Right lung (tissue), 5 donors: Measurements from ENCODE around the gene ASGR2. TPM values are rescaled to one million over a fixed set of nuclear protein-coding genes. Genes with fewer than 3 reads are reported as not detected.
"Not testable (repeated sequence)": the region's sequence is repeated elsewhere in the genome, so short reads cannot be mapped to it uniquely, and the experiment has no call there.

Experiments
- DNase-seq, 2 donors: peaks; one replicate each; pipeline ENCODE4 v3.0.0-alpha.2; 2013
- polyA plus RNA-seq, 5 donors: library from polyadenylated mRNA; unstranded; fragments of 120-200 nt; gene quantifications; one replicate each; pipeline versions ENCODE4 v1.2.1 to v1.2.3, GENCODE V29; 2013; ENCODE audit warnings: inconsistent platforms in 1 of 5, low replicate concordance in 1 of 5; ENCODE audit not compliant: insufficient read length in 5 of 5, insufficient read depth in 1 of 5

The ASGR2 gene
- polyA plus RNA-seq, 5 donors: 0.31 to 2.1 (median 0.72) TPM

GRCh38 chr17:7126386-7126785 lies 11.8 kb upstream of the ASGR2 start:
- not testable (repeated sequence) for DNase-seq

GRCh38 chr17:7124923-7125322 lies 10.3 kb upstream of the ASGR2 start:
- no peak for DNase-seq

DNA sequence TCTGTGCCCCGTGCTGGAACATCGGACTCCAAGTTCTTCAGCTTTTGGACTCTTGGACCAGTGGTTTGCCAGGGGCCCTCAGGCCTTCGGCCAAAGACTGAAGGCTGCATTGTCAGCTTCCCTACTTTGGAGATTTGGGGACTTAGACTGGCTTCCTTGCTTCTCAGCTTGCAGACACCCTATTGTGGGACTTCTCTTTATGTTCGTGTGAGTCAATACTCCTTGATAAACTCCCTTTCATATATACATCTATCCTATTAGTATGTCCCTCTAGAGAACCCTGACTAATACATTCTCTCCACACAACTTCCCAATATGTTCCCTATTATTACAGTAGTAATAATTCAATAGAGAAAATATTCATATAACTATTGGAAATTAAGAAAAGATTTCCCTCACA lies 9.2 kb upstream of the ASGR2 start:
- DNase-seq: no peak

GRCh38 chr17:7122381-7122780 lies 7.8 kb upstream of the ASGR2 start:
- DNase-seq: no peak

GRCh38 chr17:7120635-7121034 lies 6.0 kb upstream of the ASGR2 start:
- not testable (repeated sequence) for DNase-seq

DNA sequence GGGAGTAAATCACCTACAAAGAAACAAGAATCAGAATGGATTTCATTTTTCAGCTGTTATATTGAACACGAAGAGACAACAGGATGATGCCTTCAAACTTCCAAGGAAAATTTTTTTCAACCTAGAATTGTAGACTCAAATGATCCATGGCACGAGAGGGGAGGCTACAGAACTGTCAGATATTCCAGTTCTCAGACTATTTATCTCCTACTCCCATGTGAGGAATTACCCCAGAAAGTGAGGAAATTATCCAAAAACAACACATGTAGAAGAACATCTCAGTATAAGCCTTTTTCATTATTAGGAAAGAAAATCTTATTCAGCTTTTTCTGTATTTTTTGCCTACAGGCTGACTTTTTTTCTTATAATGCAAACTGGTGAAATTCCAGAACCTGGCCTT lies 5.5 kb upstream of the ASGR2 start:
- no peak for DNase-seq

GRCh38 chr17:7119314-7119713 lies 4.7 kb upstream of the ASGR2 start:
- DNase-seq: no peak

- DNase-seq: no peak
Observed at GRCh38 chr17:7114875-7115614, 423 bp upstream of the ASGR2 start.

DNA sequence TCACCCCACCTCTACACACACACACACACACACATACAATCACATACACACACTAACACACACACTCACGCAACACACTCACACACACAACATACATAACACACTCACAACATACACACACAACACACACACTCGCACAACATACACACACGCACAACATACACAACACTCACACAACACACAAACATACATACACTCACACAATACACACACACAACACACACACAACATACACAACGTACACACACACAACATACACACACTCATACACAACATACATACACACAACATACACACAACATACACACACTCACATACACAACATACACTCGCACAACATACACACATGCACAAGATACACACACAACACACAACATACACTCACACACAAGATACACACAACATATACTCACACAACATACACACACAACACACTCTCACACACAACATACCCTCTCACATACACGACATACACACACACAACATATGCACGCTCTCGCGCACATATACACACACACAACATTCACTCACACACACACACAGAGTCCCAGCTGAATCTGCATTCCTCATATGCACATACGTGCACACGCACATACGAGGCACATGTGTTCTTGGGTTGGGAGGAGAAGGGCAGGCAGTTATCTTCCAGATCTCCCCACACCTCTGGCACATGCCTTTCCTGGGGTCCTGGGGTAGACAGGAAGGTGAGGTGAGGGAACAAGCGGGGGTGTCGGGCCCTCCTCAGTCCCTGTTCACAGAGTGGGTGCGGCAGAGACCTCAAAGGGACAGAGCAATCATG lies 1.1 kb downstream of the ASGR2 start:
- DNase-seq: no peak

GRCh38 chr17:7112510-7113108 lies 2.0 kb downstream of the ASGR2 start:
- DNase-seq: no peak

DNA sequence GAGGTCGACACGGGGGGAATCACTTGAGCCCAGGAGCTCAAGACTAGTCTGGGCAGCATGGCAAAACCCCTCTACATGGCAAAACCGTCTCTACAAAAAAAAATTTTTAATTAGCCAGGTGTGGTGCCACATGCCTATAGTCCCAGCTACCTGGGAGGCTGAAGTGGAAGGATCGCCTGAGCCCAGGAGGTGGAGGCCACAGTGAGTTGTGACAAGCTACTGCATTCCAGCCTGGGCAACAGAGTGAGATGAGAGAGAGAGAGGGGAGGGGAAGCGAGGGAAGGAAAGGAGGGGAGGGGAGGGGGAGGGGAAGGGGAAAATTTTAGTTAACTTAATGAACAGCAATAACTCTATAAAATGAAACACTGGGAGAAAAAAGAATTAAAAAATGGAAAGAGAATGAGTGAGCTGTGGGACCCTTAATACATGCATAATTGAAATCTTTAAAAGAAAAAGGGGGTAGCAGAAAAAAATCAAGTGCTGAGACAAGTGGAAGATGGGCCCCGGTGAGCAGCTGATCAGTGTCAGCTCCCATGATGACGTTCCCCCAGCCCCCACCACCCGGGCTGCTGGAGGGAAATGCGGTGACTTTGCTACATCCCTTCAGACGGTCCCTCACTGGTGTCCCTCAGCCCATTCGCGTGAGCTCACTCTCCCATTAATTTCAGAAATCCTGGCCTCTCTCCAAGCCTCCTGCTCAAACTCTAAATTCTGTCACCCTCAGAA lies 2.7 kb downstream of the ASGR2 start:
- no peak for DNase-seq

GRCh38 chr17:7110617-7111306 lies 3.9 kb downstream of the ASGR2 start:
- no peak for DNase-seq

DNA sequence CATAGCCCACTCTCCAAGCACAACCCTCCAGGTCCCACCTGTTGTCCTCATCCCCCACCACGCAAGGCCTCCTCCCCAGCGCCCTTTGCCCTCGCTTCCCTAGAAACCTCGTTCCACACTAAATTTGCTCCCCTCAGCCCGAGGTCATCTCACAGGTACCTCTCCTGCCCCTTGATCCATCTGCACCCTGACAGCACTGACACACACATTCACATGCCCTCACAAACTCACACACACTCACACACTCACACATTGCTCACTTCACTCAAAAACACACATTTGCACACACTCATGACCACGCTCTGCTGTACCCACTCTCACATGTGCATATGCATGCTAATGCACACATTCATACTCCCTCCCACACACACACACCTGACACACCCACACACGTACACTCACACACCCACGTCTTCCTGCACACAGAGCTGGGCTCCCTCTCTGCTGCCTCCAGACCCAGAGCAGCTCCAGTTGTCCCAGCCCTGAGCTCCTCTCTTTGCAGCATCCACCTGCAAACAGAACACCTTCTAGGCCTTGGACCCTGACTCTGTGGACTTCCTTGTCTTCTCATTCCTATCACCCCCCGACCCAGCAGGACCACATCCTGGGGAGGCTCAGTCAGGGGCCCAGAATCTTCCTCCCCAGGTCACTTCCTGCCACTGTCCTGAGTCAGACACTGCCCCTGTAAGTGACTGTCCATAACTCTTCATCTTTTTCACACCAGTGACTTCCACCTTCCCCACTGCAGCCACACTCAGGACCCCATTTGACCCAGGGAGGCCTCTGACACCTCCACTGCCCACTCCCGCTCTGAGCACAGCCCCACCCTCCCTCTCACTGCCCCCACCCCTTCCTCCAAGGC lies 4.9 kb downstream of the ASGR2 start:
- no peak for DNase-seq

DNA sequence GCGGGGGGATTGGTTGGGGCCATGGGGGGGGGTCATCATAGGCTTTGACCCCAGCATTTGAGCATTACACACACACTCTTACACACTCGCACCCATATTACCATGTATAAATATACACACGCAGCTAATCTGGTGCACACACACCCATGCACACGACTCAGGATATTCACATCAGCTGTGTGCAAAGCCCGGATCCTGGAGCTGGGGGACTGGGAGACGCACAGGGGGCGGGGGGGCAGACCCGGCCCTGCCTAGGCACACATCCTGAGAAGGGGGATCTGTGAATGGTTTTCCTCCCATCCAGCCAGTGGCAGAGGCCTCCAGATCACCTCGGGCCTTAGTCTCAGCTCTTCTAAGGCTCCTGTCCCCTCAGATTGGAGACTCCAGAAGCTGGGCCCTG lies 5.6 kb downstream of the ASGR2 start:
- no peak for DNase-seq

- DNase-seq: no peak
Observed at GRCh38 chr17:7108560-7108925, 6.1 kb downstream of the ASGR2 start.

GRCh38 chr17:7107795-7108559 lies 6.6 kb downstream of the ASGR2 start:
- DNase-seq: no peak

- DNase-seq: no peak
Observed at GRCh38 chr17:7107012-7107754, 7.4 kb downstream of the ASGR2 start.

GRCh38 chr17:7102421-7102820 lies 12.2 kb downstream of the ASGR2 start:
- DNase-seq: no peak

DNA sequence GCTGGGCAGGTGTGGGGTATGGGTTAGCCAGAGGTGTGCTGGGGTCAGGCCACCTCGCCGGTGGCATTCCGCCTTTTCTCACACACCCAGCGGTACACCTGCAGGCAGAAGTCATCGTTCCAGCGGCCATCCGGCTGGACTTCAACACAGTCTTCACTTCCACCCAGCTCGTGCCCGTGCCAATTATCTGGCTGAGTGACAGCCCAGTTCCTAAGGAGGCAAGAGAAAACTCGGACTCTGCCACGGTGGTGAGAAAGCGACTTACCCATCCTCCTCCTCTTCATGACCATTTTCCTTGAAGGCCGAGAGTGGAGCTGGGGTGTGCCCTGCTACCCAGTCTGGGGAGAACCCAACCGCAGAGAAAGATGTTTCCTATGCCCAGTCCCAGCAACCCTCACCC lies 13.1 kb downstream of the ASGR2 start:
- no peak for DNase-seq
